ENCODE results near the gene PPP2R5C. TPM values are rescaled to one million over a fixed set of nuclear protein-coding genes. Genes with fewer than 3 reads are reported as not detected.

The PPP2R5C gene
- total RNA-seq, 1 experiment from 2014 or later, result 96.1 TPM

- no peak for DNase-seq
- Histone ChIP-seq H3K4me2 (ENCODE audit: low read length) (no peak overlapping the region), H3K4me1 (ENCODE audit: insufficient read depth, low read length) (no peaks in the 10 kb centered on the region), H3K4me3 (ENCODE audit: low read length) (no peak overlapping the region), H3K27ac (ENCODE audit: low read length) (no peak overlapping the region), H4K20me1 (ENCODE audit: low read length) (peaks cover 6% of the 10 kb centered on the region; the same call in 1 of the 2 replicates), H3K9ac (ENCODE audit: low read length) (no peak overlapping the region), H3K36me3 (ENCODE audit: low read depth, low read length) (peaks cover 14% of the 10 kb centered on the region), H3K9me2 (replicated peaks; ENCODE audit: low read length) (no peaks in the 10 kb centered on the region), H3F3A (ENCODE audit: low read length, unreplicated experiment) (no peaks in the 10 kb centered on the region), H2AFZ (ENCODE audit: low read length) (no peak overlapping the region), H3K9me3 (ENCODE audit: low read length) (no peaks in the 10 kb centered on the region), H3K27me3 (ENCODE audit: low read length) (no peaks in the 10 kb centered on the region), H3K79me2 (ENCODE audit: low read length) (peaks cover 87% of the 10 kb centered on the region)
- CTCF ChIA-PET, result no interaction called here
- no peak for ATAC-seq
- POLR2A ChIA-PET (ENCODE audit: unreplicated experiment), result no interaction called here
- intact Hi-C loops (cut with micrococcal nuclease), result no loop called here
- TF ChIP-seq EZH2phosphoT487 (IDR thresholded peaks at IDR 0.05; ENCODE audit: borderline replicate concordance, low read length), result no peak
- no peak for TF ChIP-seq EZH2 (IDR thresholded peaks at IDR 0.05; ENCODE audit: low read length, unreplicated experiment)
- TF ChIP-seq CTCF (conservative IDR thresholded peaks at IDR 0.05; ENCODE audit: low read depth, low read length), result no peak
- BruUV-seq (replicated peaks), result no TSS peak
These were observed 58.8 kb downstream of the PPP2R5C start for GRCh38 chr14:101820283-101820798.

GRCh38 chr14:101821528-101821927 is 60.0 kb downstream of the PPP2R5C start:
- ATAC-seq (no peak), DNase-seq (no peak)
- no peaks in the 10 kb centered on the region for H3F3A ChIP-seq (ENCODE audit: low read length, unreplicated experiment)
- H3K27ac ChIP-seq (ENCODE audit: low read length), result no peak overlapping the region
- no peak overlapping the region for H3K9ac ChIP-seq (ENCODE audit: low read length)
- H3K4me2 ChIP-seq (ENCODE audit: low read length), result no peak overlapping the region
- intact Hi-C loops (cut with micrococcal nuclease), result no loop called here
- H4K20me1 ChIP-seq (ENCODE audit: low read length), result no peaks in the 10 kb centered on the region; the same call in 1 of the 2 replicates
- ChIA-PET POLR2A (ENCODE audit: unreplicated experiment) (no interaction called here), CTCF (no interaction called here)
- no peaks in the 10 kb centered on the region for H3K9me2 ChIP-seq (replicated peaks; ENCODE audit: low read length)
- no peak overlapping the region for H2AFZ ChIP-seq (ENCODE audit: low read length)
- no peaks in the 10 kb centered on the region for H3K9me3 ChIP-seq (ENCODE audit: low read length)
- peaks cover 10% of the 10 kb centered on the region for H3K36me3 ChIP-seq (ENCODE audit: low read depth, low read length)
- TF ChIP-seq EZH2phosphoT487 (IDR thresholded peaks at IDR 0.05; ENCODE audit: borderline replicate concordance, low read length) (no peak), EZH2 (IDR thresholded peaks at IDR 0.05; ENCODE audit: low read length, unreplicated experiment) (no peak), CTCF (conservative IDR thresholded peaks at IDR 0.05; ENCODE audit: low read depth, low read length) (no peak)
- no TSS peak for BruUV-seq (replicated peaks)
- peaks cover 87% of the 10 kb centered on the region for H3K79me2 ChIP-seq (ENCODE audit: low read length)
- H3K4me1 ChIP-seq (ENCODE audit: insufficient read depth, low read length), result no peaks in the 10 kb centered on the region
- H3K27me3 ChIP-seq (ENCODE audit: low read length), result no peaks in the 10 kb centered on the region
- no peak overlapping the region for H3K4me3 ChIP-seq (ENCODE audit: low read length)

- intact Hi-C loops (cut with micrococcal nuclease), result no loop called here
- Histone ChIP-seq H3K4me1 (ENCODE audit: insufficient read depth, low read length) (no peaks in the 10 kb centered on the region), H3K27me3 (ENCODE audit: low read length) (no peaks in the 10 kb centered on the region), H3K36me3 (ENCODE audit: low read depth, low read length) (peaks cover 11% of the 10 kb centered on the region), H3F3A (ENCODE audit: low read length, unreplicated experiment) (no peaks in the 10 kb centered on the region), H3K9me3 (ENCODE audit: low read length) (no peaks in the 10 kb centered on the region), H4K20me1 (ENCODE audit: low read length) (no peaks in the 10 kb centered on the region; the same call in 1 of the 2 replicates), H3K9ac (ENCODE audit: low read length) (no peak overlapping the region), H3K4me3 (ENCODE audit: low read length) (no peak overlapping the region), H3K79me2 (ENCODE audit: low read length) (peaks cover 86% of the 10 kb centered on the region), H3K4me2 (ENCODE audit: low read length) (no peak overlapping the region), H3K27ac (ENCODE audit: low read length) (no peak overlapping the region), H2AFZ (ENCODE audit: low read length) (no peak overlapping the region), H3K9me2 (replicated peaks; ENCODE audit: low read length) (no peaks in the 10 kb centered on the region)
- CTCF ChIA-PET, result no interaction called here
- POLR2A ChIA-PET (ENCODE audit: unreplicated experiment), result no interaction called here
- no peak for TF ChIP-seq EZH2 (IDR thresholded peaks at IDR 0.05; ENCODE audit: low read length, unreplicated experiment)
- ATAC-seq (no peak), DNase-seq (no peak)
- BruUV-seq (replicated peaks), result no TSS peak
These were observed 61.6 kb downstream of the PPP2R5C start for GRCh38 chr14:101823066-101823465.
